ENCODE results near the gene ANKRD31. TPM values are rescaled to one million over a fixed set of nuclear protein-coding genes. Genes with fewer than 3 reads are reported as not detected.

Gene ANKRD31
- polyA plus RNA-seq, 2 of the 4 experiments (the other 2 are of a cell fraction), result 0.15 to 0.49 TPM

DNA sequence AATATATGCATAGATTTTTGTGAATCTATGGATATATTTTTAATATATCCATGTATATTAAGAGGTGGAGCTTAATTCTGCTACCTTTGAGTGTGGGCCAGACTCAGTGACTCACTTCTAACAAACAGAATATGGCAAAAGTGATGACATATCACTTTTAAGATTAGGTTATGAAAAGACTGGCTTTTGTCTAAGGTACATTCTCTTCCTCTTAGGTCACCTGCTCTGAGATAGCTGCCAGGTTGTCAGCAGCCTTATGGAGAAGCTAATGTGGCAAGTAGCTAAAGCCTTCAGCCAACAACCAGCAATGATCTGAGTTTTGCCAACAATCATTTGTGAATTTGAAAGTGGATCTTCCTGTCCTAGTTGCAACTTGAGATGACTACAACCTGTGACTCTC is 83.8 kb downstream of the ANKRD31 start:
- TF ChIP-seq ZFP36 (IDR thresholded peaks at IDR 0.05; ENCODE audit: borderline replicate concordance, partially characterized antibody) (no peak), HOXB13 (CRISPR knock-in tag; IDR thresholded peaks at IDR 0.05; ENCODE audit: low read depth) (no peak), RNF2 (IDR thresholded peaks at IDR 0.05; ENCODE audit: borderline replicate concordance, low read depth) (no peak), REST (IDR thresholded peaks at IDR 0.05) (no peak), USF2 (IDR thresholded peaks at IDR 0.05) (no peak), JUNB (IDR thresholded peaks at IDR 0.05) (no peak), HOXB5 (CRISPR knock-in tag; IDR thresholded peaks at IDR 0.05) (no peak), MAFK (IDR thresholded peaks at IDR 0.05; ENCODE audit: partially characterized antibody) (peak; percentile 89), RAD21 (conservative IDR thresholded peaks at IDR 0.05 in 1 of 2, IDR thresholded peaks at IDR 0.05 in 1 of 2) (no peak)
- ChIA-PET CTCF (no interaction called here), POLR2A (no interaction called here)
- DNase-seq (ENCODE audit: low read depth in 1 of 2, low spot score in 1 of 2), result no peak
- no peak overlapping the region for H3K27ac ChIP-seq
- H3K4me2 ChIP-seq, result no peak overlapping the region
- H3K4me3 ChIP-seq, result no peak overlapping the region
- no peak for ATAC-seq
- no peaks in the 10 kb centered on the region for H3K4me1 ChIP-seq
- FAIRE-seq, result no peak
- no peaks in the 10 kb centered on the region for H3K9me3 ChIP-seq

DNA sequence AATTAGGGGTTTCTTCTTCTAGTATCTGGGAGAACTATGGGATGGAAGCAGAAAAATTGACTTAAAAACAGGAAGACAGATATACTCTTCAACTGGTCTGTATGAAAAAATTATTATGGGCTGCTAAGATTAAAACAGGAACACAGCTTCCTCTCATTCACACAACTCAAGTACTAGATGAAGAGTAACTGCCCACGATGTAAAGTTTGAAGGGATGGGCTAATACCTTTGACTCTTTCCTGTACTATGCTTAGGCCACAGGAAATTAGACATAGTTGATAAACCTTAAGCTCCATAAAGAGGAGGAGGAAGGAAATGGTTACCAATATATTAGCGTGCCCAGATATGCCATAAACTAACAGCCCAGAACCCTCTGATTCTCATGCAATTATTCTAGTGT is 88.6 kb downstream of the ANKRD31 start:
- H3K27ac ChIP-seq, result no peak overlapping the region
- H3K4me1 ChIP-seq, result no peaks in the 10 kb centered on the region
- WGBS (ENCODE audit: missing lambda C conversion rate), result 12% methylated on average over 2 of the region's 2 CpGs
- CTCF ChIA-PET, result interaction anchor here (0.6 to 1.2 kb wide), 2 partner anchors 37 to 89 kb away, joined by 3 read pairs; partner anchors contain the start of gene ANKRD31
- DNase-seq (ENCODE audit: low read depth in 1 of 2, low spot score in 1 of 2) (no peak), ATAC-seq (no peak), FAIRE-seq (no peak)
- H3K4me2 ChIP-seq, result no peak overlapping the region
- H3K9me3 ChIP-seq, result no peaks in the 10 kb centered on the region
- POLR2A ChIA-PET, result no interaction called here
- no peak overlapping the region for H3K4me3 ChIP-seq
- TF ChIP-seq GATA3 (IDR thresholded peaks at IDR 0.05; ENCODE audit: borderline replicate concordance) (no peak), ELK1 (IDR thresholded peaks at IDR 0.05; ENCODE audit: low read depth, low read length) (no peak), PBX3 (IDR thresholded peaks at IDR 0.05) (no peak), SREBF2 (IDR thresholded peaks at IDR 0.05) (no peak), NPAS2 (CRISPR knock-in tag; IDR thresholded peaks at IDR 0.05; ENCODE audit: borderline replicate concordance) (no peak), NR3C1 (IDR thresholded peaks at IDR 0.05) (no peak), FOSB (CRISPR knock-in tag; IDR thresholded peaks at IDR 0.05) (no peak)

- Histone ChIP-seq H3K9me3 (no peaks in the 10 kb centered on the region), H3K27ac (no peak overlapping the region), H3K4me3 (no peak overlapping the region), H3K4me2 (no peak overlapping the region), H3K4me1 (no peaks in the 10 kb centered on the region)
- CTCF ChIA-PET, result no interaction called here
- no peak for ATAC-seq
- no peak for FAIRE-seq
- no peak for DNase-seq (ENCODE audit: low read depth in 1 of 2, low spot score in 1 of 2)
- POLR2A ChIA-PET, result no interaction called here
- no peak for TF ChIP-seq ZC3H11A (IDR thresholded peaks at IDR 0.05)
- no peak for TF ChIP-seq FOXS1 (CRISPR knock-in tag; IDR thresholded peaks at IDR 0.05)
- no peak for TF ChIP-seq HOXA7 (CRISPR knock-in tag; IDR thresholded peaks at IDR 0.05)
- no peak for TF ChIP-seq RCOR1 (IDR thresholded peaks at IDR 0.05; ENCODE audit: low read depth, low read length)
- no peak for TF ChIP-seq MAFK (IDR thresholded peaks at IDR 0.05; ENCODE audit: partially characterized antibody)
- TF ChIP-seq HEYL (CRISPR knock-in tag; IDR thresholded peaks at IDR 0.05), result no peak
- 0% methylated on average over 2 of the region's 2 CpGs for WGBS (ENCODE audit: missing lambda C conversion rate)
Observed at GRCh38 chr5:75142566-75143136, 94.0 kb downstream of the ANKRD31 start.
